WI38 (cell line): ENCODE results near the gene ADAMTS15.

Experiments used
- H3K4me3 ChIP-seq: 2 replicates; pipeline ENCODE4 v1.5.1; 2011; ENCODE audit warnings: low read depth, mild to moderate bottlenecking, control low read depth, low read length
- TF ChIP-seq, protein P1 (sequence below): IDR thresholded peaks from 2 replicates; pipeline ENCODE4 v1.5.1; 2012; ENCODE audit warnings: low read depth, mild to moderate bottlenecking, control low read depth, low read length

The ADAMTS15 gene

DNA sequence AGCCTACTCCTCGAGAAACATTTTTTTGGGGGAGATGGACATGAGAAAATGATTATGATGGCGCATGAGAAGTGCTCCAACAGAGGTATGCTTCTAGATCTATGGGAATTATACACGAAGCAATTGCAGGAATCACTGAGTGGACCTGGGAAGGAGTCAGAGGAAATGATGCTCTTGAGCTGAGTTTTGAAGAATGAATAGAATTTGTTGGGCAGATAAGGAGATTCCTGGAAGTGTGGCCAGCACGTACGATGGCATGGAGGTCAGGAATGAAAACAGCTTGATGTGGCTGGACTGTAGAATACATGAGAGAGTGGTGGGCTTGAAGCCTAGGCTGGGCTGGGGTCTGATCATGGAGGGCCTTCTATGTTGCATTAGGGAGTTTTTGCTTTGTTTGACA lies 31.7 kb downstream of the ADAMTS15 start:
- TF ChIP-seq, protein P1, sequence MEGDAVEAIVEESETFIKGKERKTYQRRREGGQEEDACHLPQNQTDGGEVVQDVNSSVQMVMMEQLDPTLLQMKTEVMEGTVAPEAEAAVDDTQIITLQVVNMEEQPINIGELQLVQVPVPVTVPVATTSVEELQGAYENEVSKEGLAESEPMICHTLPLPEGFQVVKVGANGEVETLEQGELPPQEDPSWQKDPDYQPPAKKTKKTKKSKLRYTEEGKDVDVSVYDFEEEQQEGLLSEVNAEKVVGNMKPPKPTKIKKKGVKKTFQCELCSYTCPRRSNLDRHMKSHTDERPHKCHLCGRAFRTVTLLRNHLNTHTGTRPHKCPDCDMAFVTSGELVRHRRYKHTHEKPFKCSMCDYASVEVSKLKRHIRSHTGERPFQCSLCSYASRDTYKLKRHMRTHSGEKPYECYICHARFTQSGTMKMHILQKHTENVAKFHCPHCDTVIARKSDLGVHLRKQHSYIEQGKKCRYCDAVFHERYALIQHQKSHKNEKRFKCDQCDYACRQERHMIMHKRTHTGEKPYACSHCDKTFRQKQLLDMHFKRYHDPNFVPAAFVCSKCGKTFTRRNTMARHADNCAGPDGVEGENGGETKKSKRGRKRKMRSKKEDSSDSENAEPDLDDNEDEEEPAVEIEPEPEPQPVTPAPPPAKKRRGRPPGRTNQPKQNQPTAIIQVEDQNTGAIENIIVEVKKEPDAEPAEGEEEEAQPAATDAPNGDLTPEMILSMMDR, result no peak
- no peak overlapping the region for H3K4me3 ChIP-seq

DNA sequence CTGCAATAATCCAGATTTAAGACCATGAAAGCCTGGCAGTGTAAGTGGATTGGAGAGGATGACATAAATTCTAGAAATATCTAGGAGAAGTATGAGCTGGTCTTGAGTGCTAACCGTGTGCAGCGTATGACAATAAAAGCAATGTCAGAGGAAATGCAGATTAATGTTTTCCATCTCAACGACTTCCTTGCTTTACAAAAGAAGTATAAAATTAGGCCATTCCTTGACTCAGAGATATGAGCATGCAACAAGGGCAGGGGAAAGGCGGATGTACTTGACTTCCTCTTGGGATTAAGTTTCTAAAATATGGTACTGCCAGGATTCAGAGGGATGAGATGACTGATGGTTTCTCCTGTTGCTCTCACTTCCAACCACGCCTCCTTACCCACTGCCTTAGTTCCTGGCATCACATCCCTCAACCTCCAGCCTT lies 32.3 kb downstream of the ADAMTS15 start:
- TF ChIP-seq, protein P1, result no peak
- no peak overlapping the region for H3K4me3 ChIP-seq

DNA sequence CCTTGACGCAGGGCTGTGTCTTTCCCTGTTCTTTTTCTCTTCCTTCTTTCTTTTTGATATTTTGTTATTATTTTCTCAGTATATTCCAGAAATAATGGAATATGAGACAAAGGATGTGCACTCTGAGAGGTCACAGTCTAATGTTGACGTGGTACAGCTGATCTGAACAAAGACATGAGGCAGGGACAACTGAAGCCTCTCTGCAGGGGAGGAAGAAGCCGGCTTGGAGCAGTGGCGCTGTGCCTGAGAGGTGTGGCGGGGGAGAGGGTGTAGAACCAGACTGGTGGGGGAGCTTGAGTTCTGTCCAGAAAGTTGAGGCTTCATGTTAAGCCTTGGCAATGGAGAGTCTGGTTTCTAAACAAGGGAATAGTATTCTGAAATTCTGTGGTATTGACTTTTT lies 34.7 kb downstream of the ADAMTS15 start:
- TF ChIP-seq, protein P1, result no peak
- H3K4me3 ChIP-seq, result no peak overlapping the region

- TF ChIP-seq, protein P1, result no peak
These were observed 37.5 kb downstream of the ADAMTS15 start for GRCh38 chr11:130485983-130486382.

DNA sequence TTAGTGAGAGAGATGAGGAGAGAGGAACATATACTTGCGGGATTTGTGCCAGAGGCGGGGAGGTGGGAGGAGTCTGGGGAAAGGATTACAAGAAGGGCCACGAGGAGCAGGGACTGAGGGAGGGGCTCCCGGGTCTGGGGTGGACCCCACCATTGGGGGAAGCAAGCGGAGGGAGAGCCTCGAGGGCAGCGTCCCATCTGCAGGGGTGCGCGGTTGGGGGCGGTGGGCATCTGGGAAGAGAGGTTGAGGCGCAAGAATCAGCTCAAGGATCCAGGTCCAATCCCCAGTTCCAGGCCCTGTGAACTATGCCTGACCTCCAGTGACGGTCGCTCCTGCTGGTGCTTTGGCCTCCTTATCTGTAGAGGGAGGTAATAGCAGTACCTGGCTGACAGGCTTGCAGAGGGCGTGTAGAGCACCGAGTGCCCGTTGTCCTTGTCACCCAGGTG lies 38.0 kb downstream of the ADAMTS15 start:
- H3K4me3 ChIP-seq, result no peak overlapping the region
- TF ChIP-seq, protein P1, result no peak

More at GRCh38 chr11:130485983-130486382, 37.5 kb downstream of the ADAMTS15 start:
- H3K4me3 ChIP-seq, result no peak overlapping the region

GRCh38 chr11:130486987-130487923 lies 38.8 kb downstream of the ADAMTS15 start:
- no peak overlapping the region for H3K4me3 ChIP-seq
- TF ChIP-seq, protein P1, result no peak
